ENCODE results near the gene CD27.

DNA sequence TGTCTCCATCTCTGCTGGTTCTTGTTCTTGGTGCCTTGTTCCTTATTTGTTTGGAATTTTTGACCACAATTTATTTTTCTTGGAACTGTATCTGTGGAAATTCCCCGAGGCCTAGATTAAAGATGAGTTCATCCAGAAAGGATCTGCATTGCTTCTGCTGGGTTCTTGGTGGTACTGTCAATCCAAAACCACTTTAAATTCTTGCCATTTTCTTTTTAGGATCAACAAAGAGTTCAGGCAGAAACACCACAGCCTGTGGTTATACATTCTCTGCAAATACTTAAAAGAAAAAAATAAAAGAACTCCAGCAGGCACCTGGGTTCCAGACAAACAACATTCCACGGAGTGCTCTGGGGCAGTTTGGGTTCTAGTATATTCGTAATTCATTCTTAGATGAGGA is 31.7 kb downstream of the CD27 start:
- TF ChIP-seq, protein P1, sequence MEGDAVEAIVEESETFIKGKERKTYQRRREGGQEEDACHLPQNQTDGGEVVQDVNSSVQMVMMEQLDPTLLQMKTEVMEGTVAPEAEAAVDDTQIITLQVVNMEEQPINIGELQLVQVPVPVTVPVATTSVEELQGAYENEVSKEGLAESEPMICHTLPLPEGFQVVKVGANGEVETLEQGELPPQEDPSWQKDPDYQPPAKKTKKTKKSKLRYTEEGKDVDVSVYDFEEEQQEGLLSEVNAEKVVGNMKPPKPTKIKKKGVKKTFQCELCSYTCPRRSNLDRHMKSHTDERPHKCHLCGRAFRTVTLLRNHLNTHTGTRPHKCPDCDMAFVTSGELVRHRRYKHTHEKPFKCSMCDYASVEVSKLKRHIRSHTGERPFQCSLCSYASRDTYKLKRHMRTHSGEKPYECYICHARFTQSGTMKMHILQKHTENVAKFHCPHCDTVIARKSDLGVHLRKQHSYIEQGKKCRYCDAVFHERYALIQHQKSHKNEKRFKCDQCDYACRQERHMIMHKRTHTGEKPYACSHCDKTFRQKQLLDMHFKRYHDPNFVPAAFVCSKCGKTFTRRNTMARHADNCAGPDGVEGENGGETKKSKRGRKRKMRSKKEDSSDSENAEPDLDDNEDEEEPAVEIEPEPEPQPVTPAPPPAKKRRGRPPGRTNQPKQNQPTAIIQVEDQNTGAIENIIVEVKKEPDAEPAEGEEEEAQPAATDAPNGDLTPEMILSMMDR (conservative IDR thresholded peaks at IDR 0.05; ENCODE audit: low read depth in 2 of 2), result no peak
- no peak for TF ChIP-seq EZH2 (IDR thresholded peaks at IDR 0.05; ENCODE audit: low read depth, unreplicated experiment)
- no peak for TF ChIP-seq POLR2AphosphoS5 (IDR thresholded peaks at IDR 0.05; ENCODE audit: low read depth)
- no peak for TF ChIP-seq EZH2phosphoT487 (IDR thresholded peaks at IDR 0.05; ENCODE audit: unreplicated experiment)
- TF ChIP-seq, protein P2, sequence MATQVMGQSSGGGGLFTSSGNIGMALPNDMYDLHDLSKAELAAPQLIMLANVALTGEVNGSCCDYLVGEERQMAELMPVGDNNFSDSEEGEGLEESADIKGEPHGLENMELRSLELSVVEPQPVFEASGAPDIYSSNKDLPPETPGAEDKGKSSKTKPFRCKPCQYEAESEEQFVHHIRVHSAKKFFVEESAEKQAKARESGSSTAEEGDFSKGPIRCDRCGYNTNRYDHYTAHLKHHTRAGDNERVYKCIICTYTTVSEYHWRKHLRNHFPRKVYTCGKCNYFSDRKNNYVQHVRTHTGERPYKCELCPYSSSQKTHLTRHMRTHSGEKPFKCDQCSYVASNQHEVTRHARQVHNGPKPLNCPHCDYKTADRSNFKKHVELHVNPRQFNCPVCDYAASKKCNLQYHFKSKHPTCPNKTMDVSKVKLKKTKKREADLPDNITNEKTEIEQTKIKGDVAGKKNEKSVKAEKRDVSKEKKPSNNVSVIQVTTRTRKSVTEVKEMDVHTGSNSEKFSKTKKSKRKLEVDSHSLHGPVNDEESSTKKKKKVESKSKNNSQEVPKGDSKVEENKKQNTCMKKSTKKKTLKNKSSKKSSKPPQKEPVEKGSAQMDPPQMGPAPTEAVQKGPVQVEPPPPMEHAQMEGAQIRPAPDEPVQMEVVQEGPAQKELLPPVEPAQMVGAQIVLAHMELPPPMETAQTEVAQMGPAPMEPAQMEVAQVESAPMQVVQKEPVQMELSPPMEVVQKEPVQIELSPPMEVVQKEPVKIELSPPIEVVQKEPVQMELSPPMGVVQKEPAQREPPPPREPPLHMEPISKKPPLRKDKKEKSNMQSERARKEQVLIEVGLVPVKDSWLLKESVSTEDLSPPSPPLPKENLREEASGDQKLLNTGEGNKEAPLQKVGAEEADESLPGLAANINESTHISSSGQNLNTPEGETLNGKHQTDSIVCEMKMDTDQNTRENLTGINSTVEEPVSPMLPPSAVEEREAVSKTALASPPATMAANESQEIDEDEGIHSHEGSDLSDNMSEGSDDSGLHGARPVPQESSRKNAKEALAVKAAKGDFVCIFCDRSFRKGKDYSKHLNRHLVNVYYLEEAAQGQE (IDR thresholded peaks at IDR 0.05; ENCODE audit: unreplicated experiment), result no peak
- TF ChIP-seq, protein P3, sequence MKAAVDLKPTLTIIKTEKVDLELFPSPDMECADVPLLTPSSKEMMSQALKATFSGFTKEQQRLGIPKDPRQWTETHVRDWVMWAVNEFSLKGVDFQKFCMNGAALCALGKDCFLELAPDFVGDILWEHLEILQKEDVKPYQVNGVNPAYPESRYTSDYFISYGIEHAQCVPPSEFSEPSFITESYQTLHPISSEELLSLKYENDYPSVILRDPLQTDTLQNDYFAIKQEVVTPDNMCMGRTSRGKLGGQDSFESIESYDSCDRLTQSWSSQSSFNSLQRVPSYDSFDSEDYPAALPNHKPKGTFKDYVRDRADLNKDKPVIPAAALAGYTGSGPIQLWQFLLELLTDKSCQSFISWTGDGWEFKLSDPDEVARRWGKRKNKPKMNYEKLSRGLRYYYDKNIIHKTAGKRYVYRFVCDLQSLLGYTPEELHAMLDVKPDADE (IDR thresholded peaks at IDR 0.05), result no peak
- TF ChIP-seq CREB1 (CRISPR knock-in tag; IDR thresholded peaks at IDR 0.05; ENCODE audit: low read depth), result no peak
- TF ChIP-seq JUNB (IDR thresholded peaks at IDR 0.05; ENCODE audit: unreplicated experiment), result no peak
